Right atrium auricular region (tissue), 2 donors: Measurements from ENCODE around the gene RBBP5. TPM values are rescaled to one million over a fixed set of nuclear protein-coding genes. Genes with fewer than 3 reads are reported as not detected.

Source experiments
- DNase-seq: peaks from one replicate; pipeline ENCODE4 v3.0.0-alpha.2; 2019; ENCODE audit warnings: low spot score
- H3K27ac ChIP-seq, 2 donors: fragments of 200-600 bp; sonication (generic); 1 replicate in 1 of 2; 2 replicates in 1 of 2; pipeline ENCODE4 v1.5.1; 2016 to 2019
- H3K27me3 ChIP-seq, 2 donors: fragments of 200-600 bp; sonication (generic); one replicate each; pipeline versions ENCODE4 v1.5.1 to v1.6.0; 2017 to 2019
- H3K36me3 ChIP-seq: fragments of 200-600 bp; sonication (generic); one replicate; pipeline ENCODE4 v1.5.1; 2016
- H3K4me1 ChIP-seq, 2 donors: fragments of 200-600 bp; sonication (generic); one replicate each; pipeline versions ENCODE4 v1.5.1 to v1.6.0; 2017 to 2019
- H3K4me3 ChIP-seq, 2 donors: fragments of 200-600 bp; sonication (generic); 1 replicate in 1 of 2; 2 replicates in 1 of 2; pipeline ENCODE4 v1.5.1; 2017 to 2019; ENCODE audit warnings: mild to moderate bottlenecking in 1 of 2, moderate library complexity in 1 of 2
- H3K9me3 ChIP-seq, 2 donors: fragments of 200-600 bp; sonication (generic); one replicate each; pipeline ENCODE4 v1.5.1; 2019
- total RNA-seq, 2 donors: library from RNA; depleted of rRNA; stranded (reverse); fragments of >200 nt; gene quantifications; one replicate each; pipeline ENCODE4 v1.1.0, GENCODE V29; 2016
- TF ChIP-seq, protein P1 (sequence below), 2 donors: fragments of 200-600 bp; sonication (generic); IDR thresholded peaks; one replicate each; pipeline ENCODE4 v1.5.1; 2019; ENCODE audit warnings: antibody characterized with exemption in 2 of 2

Gene RBBP5
- total RNA-seq, 2 donors from 2014 or later, result 10.3 to 12.4 TPM

- Histone ChIP-seq H3K27ac (no peak overlapping the region), H3K4me3 (no peak overlapping the region), H3K9me3 (no peaks in the 10 kb centered on the region), H3K4me1 (no peaks in the 10 kb centered on the region), H3K36me3 (no peaks in the 10 kb centered on the region), H3K27me3 (no peaks in the 10 kb centered on the region)
- no peak for DNase-seq
- TF ChIP-seq, protein P1, sequence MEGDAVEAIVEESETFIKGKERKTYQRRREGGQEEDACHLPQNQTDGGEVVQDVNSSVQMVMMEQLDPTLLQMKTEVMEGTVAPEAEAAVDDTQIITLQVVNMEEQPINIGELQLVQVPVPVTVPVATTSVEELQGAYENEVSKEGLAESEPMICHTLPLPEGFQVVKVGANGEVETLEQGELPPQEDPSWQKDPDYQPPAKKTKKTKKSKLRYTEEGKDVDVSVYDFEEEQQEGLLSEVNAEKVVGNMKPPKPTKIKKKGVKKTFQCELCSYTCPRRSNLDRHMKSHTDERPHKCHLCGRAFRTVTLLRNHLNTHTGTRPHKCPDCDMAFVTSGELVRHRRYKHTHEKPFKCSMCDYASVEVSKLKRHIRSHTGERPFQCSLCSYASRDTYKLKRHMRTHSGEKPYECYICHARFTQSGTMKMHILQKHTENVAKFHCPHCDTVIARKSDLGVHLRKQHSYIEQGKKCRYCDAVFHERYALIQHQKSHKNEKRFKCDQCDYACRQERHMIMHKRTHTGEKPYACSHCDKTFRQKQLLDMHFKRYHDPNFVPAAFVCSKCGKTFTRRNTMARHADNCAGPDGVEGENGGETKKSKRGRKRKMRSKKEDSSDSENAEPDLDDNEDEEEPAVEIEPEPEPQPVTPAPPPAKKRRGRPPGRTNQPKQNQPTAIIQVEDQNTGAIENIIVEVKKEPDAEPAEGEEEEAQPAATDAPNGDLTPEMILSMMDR (IDR thresholded peaks at IDR 0.05), result no peak
These were observed 67.8 kb downstream of the RBBP5 start for GRCh38 chr1:205054013-205054412.

DNA sequence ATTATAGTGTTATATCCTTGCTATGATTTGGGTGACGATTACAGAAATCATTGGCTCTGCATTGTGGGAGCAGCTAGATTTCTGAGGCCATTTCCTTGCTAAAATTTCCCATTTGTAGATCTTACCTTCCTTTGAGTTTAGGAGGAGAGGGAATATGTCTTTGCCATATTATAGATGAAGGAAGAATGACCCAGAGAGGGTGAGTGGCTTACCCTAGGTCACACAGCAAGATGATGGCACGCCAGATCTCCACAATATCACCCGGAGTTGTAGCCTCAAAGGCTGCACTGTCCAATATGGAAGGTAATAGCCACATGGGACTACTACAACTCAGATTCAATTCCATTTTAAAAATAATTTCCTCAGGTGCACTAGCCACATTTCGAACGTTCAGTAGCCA lies 68.5 kb downstream of the RBBP5 start:
- Histone ChIP-seq H3K4me1 (no peaks in the 10 kb centered on the region), H3K4me3 (no peak overlapping the region), H3K27me3 (no peaks in the 10 kb centered on the region), H3K36me3 (no peaks in the 10 kb centered on the region), H3K9me3 (no peaks in the 10 kb centered on the region), H3K27ac (no peak overlapping the region)
- no peak for DNase-seq
- TF ChIP-seq, protein P1 (IDR thresholded peaks at IDR 0.05), result no peak

- H3K27ac ChIP-seq, result no peak overlapping the region
- no peaks in the 10 kb centered on the region for H3K9me3 ChIP-seq
- TF ChIP-seq, protein P1 (IDR thresholded peaks at IDR 0.05), result no peak
- no peaks in the 10 kb centered on the region for H3K36me3 ChIP-seq
- DNase-seq, result no peak
- no peaks in the 10 kb centered on the region for H3K4me1 ChIP-seq
- no peak overlapping the region for H3K4me3 ChIP-seq
- H3K27me3 ChIP-seq, result no peaks in the 10 kb centered on the region
These were observed 69.1 kb downstream of the RBBP5 start for GRCh38 chr1:205052690-205053089.

DNA sequence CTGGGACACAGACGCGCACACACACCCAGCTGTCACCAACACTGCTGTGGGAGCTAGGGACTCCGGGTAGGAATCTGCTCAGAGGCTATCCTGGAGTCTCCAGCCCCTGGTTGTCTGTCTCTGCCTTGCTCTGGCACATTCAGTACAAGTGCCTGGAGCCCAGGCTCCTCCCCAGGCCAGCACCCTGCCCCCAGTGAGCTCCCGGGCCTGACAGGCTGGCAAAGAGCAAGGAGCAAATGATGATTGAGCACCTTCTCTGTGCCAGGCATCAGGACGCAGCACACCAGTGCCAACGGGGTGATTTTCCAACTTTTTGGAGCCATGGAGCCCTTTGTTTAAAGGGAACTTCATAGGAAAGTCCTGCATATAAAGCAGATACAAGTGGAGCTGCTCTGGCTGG lies 72.3 kb downstream of the RBBP5 start:
- Histone ChIP-seq H3K4me1 (no peaks in the 10 kb centered on the region), H3K4me3 (no peak overlapping the region), H3K27ac (no peak overlapping the region), H3K27me3 (peaks cover 0 to 7% of the 10 kb centered on the region in 2 donors), H3K36me3 (no peaks in the 10 kb centered on the region), H3K9me3 (no peaks in the 10 kb centered on the region)
- DNase-seq, result no peak
- TF ChIP-seq, protein P1 (IDR thresholded peaks at IDR 0.05), result no peak

- no peaks in the 10 kb centered on the region for H3K36me3 ChIP-seq
- DNase-seq, result no peak
- peaks cover 0 to 18% of the 10 kb centered on the region in 2 donors for H3K27me3 ChIP-seq
- H3K4me3 ChIP-seq, result no peak overlapping the region
- no peak overlapping the region for H3K27ac ChIP-seq
- H3K4me1 ChIP-seq, result peaks cover 0 to under 1% of the 10 kb centered on the region in 2 donors
- H3K9me3 ChIP-seq, result no peaks in the 10 kb centered on the region
- TF ChIP-seq, protein P1 (IDR thresholded peaks at IDR 0.05), result no peak
These were observed 73.4 kb downstream of the RBBP5 start for GRCh38 chr1:205048382-205048781.

DNA sequence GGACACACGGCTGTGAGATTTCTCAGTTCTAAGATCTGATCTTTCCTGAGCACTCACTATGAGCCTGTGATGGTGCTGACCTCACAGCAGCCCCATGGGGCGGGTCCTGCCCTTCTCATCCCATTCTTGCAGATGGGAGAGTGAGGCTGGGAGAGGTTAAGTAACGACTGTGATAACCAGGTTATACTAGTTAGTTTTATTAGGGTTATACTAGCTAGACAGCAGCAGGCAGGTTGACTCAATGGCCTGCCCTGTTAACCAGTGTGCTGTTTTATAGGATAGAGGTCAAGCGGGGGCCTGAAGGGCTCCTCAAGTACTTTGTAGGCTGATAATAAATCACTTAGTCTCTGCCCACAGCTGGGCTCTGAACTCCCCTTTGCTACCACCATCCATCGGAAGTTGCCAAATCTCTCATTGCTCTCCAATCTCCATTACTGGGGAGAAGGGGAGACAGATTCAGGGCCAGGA lies 74.0 kb downstream of the RBBP5 start:
- H3K9me3 ChIP-seq, result no peaks in the 10 kb centered on the region
- no peak for DNase-seq
- no peak overlapping the region for H3K27ac ChIP-seq
- no peaks in the 10 kb centered on the region for H3K36me3 ChIP-seq
- TF ChIP-seq, protein P1 (IDR thresholded peaks at IDR 0.05), result no peak
- H3K4me1 ChIP-seq, result peaks cover 0 to 7% of the 10 kb centered on the region in 2 donors
- peaks cover 0 to 20% of the 10 kb centered on the region in 2 donors for H3K27me3 ChIP-seq
- no peak overlapping the region for H3K4me3 ChIP-seq
